ENCODE results near the gene WDR77. TPM values are rescaled to one million over a fixed set of nuclear protein-coding genes. Genes with fewer than 3 reads are reported as not detected.

Gene WDR77
- total and polyA plus RNA-seq, 7 donors, result 35.3 to 103 (median 46.1) TPM

- ATAC-seq, result no peak
- Histone ChIP-seq H3K27me3 (ENCODE audit: insufficient read depth in 3 of 3, low read length in 2 of 3) (peaks cover 0 to 7% (median 0%) of the 10 kb centered on the region in 3 donors), H3K9me3 (no peaks in the 10 kb centered on the region), H3K4me1 (no peaks in the 10 kb centered on the region), H3K27ac (no peak overlapping the region), H3K36me3 (ENCODE audit: insufficient read depth in 1 of 2, low read depth in 1 of 2) (no peaks in the 10 kb centered on the region), H3K4me3 (no peak overlapping the region)
- no peak for TF ChIP-seq CTCF (IDR thresholded peaks at IDR 0.05)
- 64 to 81% (median 66%) methylated on average over 6 of the region's 6 CpGs for WGBS, 3 donors
- intact Hi-C loops (cut with DNase I), result no loop called here
- no peak for DNase-seq
These were observed 41.8 kb downstream of the WDR77 start for GRCh38 chr1:111407301-111407700.

DNA sequence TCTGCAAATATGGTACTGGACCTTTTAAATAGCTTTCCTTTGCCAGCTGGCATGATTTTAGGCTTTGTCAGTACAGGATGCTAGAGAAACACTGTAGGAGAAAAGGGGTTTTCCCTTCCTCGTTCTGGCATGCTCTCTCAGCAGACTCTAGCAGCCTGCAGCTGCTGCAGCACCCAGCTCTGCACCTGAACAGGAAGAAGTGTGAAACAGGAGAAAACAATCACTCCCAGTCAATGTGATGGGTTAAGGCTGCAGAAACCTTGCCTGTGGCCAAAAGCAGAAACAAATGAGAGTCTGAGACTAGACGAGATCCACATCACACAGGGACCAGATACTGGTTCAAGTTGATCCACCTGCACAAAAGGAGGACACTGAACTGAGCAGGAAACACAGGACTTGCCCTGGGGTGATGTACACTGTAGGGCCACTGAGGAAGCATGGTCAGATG is 42.7 kb downstream of the WDR77 start:
- Histone ChIP-seq H3K4me1 (no peaks in the 10 kb centered on the region), H3K27ac (no peak overlapping the region), H3K9me3 (no peaks in the 10 kb centered on the region), H3K36me3 (ENCODE audit: insufficient read depth in 1 of 2, low read depth in 1 of 2) (no peaks in the 10 kb centered on the region), H3K27me3 (ENCODE audit: insufficient read depth in 3 of 3, low read length in 2 of 3) (peaks cover 0 to 7% (median 0%) of the 10 kb centered on the region in 3 donors), H3K4me3 (no peak overlapping the region)
- no peak for TF ChIP-seq CTCF (IDR thresholded peaks at IDR 0.05)
- ATAC-seq (peak in 1 of 4 donors; percentile 38), DNase-seq (no peak)
- 2 to 8% (median 3%) methylated on average over 2 of the region's 2 CpGs for WGBS, 3 donors
- intact Hi-C loops (cut with DNase I), result no loop called here

DNA sequence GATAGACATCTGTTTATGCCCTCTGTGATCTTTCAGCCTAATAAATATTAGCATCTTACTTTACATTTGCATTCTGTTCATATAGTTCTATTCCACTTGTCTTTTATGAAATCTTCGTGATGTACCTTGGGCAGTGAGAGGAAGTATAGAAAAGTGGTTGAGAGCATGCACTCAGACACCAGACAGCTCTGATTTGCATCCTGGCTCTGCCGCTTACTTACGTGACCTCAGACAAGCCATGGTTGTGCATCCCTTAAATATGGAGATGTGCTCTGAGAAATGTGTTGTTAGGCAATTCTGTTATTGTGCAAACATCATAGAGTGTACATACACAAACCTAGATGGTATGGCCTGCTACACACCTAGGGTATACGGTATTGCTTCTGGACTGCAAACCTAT is 44.5 kb downstream of the WDR77 start:
- Histone ChIP-seq H3K4me1 (no peaks in the 10 kb centered on the region), H3K4me3 (no peak overlapping the region), H3K27ac (no peak overlapping the region), H3K27me3 (ENCODE audit: insufficient read depth in 3 of 3, low read length in 2 of 3) (peaks cover 0 to 7% (median 0%) of the 10 kb centered on the region in 3 donors), H3K9me3 (no peaks in the 10 kb centered on the region), H3K36me3 (ENCODE audit: insufficient read depth in 1 of 2, low read depth in 1 of 2) (no peaks in the 10 kb centered on the region)
- DNase-seq, result no peak
- ATAC-seq, result no peak
- intact Hi-C loops (cut with DNase I), result no loop called here
- 79 to 80% (median 80%) methylated on average over 4 of the region's 4 CpGs for WGBS, 3 donors
- no peak for TF ChIP-seq CTCF (IDR thresholded peaks at IDR 0.05)

- TF ChIP-seq CTCF (IDR thresholded peaks at IDR 0.05), result no peak
- Histone ChIP-seq H3K27ac (no peak overlapping the region), H3K27me3 (ENCODE audit: insufficient read depth in 3 of 3, low read length in 2 of 3) (peaks cover 0 to 7% (median 0%) of the 10 kb centered on the region in 3 donors), H3K4me3 (no peak overlapping the region), H3K36me3 (ENCODE audit: insufficient read depth in 1 of 2, low read depth in 1 of 2) (no peaks in the 10 kb centered on the region), H3K9me3 (no peaks in the 10 kb centered on the region), H3K4me1 (no peaks in the 10 kb centered on the region)
- no peak for ATAC-seq
- DNase-seq, result no peak
- WGBS, 3 donors, result 80 to 83% (median 80%) methylated on average over 5 of the region's 5 CpGs
- intact Hi-C loops (cut with DNase I), result no loop called here
These were observed 47.0 kb downstream of the WDR77 start for GRCh38 chr1:111402083-111402482.

All from psoas muscle (tissue), 8 donors.